Amniotic epithelial cell (primary cell): ENCODE data around the gene C11orf98.
"Not testable (repeated sequence)": the region's sequence is repeated elsewhere in the genome, so short reads cannot be mapped to it uniquely, and the experiment has no call there.

Experiments
- DNase-seq: peaks from one replicate; pipeline ENCODE4 v3.0.0-alpha.2; 2010; ENCODE audit warnings: low read depth

Gene C11orf98

DNA sequence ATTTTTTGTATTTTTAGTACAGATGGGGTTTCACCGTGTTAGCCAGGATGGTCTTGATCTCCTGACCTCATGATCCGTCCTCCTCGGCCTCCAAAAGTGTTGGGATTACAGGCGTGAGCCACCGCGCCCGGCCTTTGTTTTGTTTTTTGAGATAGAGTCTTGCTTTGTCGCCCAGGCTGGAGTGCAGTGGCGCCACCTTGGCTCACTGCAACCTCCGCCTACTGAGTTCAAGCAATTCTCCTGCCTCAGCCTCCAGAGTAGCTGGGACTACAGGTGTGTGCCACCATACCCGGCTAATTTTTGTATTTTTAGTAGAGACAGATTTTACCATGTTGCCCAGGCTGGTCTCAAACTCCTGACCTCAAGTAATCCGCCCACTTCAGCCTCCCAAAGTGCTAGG is 14.7 kb downstream of the C11orf98 start:
- DNase-seq, result not testable (repeated sequence)

DNA sequence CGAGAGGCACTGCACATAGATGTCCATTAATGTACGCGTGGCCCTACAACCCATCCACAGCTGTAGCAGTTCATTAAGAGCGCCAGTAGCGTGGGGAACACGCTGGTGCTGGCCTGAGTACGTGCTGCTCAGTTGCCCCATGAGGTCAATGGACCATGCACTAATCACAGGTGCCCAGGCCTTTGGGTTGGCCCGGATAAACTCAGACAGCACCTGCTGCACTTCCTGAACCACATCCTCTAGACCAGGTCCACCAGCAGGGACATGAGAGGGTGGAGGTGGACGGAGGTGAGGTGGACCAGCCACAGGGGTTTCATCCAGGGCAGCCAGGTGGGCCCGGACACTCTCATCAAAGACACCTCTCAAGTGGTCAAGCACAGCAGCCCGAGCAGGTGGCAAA is 15.5 kb downstream of the C11orf98 start:
- no peak for DNase-seq

DNA sequence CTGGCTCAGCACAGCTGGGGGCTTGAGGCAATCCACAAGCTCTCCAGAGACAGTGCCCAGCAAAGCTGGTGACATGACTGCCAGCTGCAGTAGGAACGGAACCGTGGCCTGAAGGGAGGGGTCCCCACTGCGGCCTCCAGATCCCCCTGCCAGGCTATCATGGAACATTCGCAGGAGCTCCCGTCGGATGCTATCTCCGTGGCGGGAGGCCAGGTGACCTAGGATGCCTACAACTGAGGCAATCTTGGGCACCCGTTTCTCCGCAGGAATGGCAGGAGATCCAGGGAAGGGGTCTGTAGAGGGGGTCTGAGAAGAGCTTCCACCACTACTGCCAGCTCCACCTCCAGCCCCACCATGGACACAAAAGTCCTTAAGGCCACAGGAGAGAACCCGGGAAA is 16.0 kb downstream of the C11orf98 start:
- no peak for DNase-seq

DNA sequence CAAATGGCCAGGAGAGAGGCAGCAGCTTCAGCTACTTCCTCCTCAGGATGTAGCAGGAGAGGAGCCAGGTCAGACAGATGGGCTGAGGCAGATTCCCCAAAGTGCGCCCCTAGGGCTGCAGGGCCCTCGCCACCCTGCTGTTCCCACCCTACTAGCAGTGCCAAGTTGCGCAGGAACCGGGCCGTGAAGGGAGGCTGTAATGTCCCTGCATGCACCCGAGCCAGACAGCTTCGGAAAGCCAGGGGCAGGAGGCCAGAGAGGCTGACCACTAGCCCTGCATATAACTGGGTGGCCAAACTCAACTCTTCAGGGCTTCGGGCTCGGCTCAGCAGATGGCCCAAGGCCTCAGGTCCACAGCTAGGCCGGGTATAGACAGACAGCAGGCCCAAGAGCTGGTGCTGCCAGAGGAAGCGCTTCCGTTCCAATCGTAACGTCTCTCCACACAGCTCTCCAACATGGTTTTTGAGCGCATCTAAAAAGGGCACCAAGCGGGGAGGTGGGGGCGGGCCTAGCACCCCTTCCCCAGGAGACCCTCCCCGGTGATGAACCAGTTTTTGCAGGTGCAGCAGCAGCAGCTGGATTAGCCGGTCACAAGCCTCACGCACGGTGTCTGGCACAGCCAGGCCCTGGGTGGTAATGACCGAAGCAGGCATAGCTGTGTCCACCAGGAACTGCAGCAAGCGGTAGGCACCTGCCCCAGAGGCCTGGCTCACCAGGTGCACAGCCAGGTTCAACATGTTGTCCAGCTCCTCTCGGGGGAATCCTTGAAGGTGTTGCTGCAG is 16.6 kb downstream of the C11orf98 start:
- DNase-seq, result no peak

DNA sequence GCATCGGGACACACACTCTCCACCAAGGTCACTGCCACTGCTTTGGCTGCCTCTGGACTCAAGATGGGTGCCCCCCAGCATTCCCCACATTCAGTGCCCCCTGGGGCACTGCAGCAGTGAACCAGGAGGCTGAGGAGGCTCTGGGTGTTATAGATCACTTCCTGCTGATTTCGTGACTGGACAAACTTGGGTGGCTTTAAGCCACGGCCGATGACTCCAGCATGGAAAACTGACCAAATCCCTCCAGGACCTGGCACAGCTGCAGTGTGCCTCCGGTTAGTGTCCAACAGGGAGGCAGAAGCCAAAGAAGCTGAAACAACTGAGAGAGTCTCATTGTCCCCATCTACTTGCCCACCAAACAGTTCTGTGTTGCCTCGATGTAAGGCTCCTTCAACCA is 17.4 kb downstream of the C11orf98 start:
- DNase-seq, result no peak

DNA sequence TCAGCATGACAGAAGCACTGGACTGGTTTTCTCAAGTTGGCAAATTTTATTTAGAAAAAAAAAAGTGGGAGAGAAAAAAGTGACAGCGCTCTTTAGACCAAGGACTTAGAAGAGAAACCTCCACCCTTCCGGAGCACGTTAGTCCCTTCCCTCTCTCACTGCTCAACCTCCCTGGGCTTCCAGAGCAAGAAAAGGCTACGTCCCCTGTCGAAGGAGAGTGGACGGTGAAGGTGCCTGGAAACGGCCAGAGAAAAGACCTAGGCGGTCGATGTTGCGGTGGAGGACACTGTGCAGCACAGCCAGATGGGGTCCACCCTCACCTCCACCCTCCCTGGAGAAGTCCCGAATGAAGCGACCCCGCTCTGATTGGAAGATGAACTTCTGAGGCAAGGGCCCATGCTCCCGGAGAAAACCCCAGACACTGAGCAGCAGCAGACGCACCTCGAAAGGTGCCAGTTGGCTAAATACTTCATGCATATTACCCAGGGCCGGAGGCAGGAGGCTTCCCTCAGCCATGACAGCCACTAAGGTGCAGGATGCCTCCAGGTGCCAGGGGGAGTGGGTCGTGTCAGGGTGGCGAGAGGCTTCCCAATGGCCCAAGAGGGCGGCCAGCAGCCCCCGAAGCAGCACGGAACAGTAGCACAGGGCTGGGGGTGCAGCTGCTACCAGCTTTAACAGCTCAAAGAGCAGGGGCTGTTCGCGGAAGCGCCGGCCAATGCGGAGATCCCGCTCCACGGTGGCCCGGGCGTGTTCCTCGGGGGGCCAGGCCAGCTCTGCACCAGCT is 18.0 kb downstream of the C11orf98 start:
- DNase-seq, result no peak

DNA sequence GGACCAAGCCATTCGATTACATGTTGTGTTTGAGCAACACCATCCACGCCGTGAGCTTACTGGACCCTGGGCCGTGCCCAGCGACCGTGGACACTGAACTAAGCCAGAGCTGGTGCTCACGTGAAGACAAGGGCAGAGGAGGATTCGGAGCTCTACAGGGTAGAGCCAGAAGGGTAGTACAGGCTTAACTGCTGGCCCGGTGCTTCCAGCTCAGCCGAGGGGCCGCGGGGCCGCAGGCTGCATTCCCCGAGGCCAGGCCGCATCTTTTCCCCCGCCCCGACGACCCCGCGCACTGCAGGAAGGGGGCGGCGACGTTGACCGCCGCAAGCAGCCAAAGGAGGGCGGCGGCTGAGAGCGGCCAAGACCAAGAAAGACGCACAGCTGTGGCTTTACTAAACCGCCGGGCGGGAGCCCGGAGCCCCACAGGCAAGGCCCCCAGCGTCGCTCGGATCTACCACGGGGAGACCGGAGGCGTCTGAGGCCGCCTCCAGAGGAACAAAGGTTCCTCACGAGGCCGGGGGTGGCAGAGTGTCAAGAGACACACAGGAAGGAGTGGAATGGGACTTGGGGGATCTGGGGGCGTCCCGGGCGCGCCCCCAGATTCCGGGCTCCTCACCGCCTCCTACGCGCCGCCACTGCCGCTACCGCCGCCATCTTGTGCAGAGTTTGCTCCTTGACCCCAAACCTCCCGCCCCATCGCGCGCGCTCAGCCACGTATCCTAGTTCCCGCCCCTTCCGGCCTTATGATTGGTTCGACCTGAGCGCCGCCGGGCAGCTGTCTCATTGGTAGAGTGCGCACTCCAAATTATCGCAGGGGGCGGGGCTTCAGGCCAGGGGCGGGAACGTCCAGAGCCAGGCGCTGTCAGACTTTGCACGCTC is 18.8 kb downstream of the C11orf98 start, which contains the start of gene GANAB:
Gene GANAB, minus strand, starts transcription at position 668 of the 879 bp plus-strand sequence. Its CDS starts 14 bp downstream, at position 654.
- DNase-seq, result peak; percentile 95

DNA sequence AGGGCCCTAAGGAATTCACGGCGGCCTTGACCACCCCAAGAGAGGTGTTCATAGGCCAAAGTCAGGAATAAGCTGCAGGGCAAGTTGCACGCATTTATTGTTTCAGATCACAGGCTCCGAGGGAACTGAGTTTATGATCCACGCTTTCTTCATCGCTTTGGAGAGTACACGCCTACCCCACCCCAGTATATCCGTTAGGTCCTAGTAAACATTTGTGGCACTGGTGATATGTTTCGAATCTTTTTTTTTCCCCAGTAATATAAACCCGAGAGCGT is 19.4 kb downstream of the C11orf98 start:
- DNase-seq, result no peak

DNA sequence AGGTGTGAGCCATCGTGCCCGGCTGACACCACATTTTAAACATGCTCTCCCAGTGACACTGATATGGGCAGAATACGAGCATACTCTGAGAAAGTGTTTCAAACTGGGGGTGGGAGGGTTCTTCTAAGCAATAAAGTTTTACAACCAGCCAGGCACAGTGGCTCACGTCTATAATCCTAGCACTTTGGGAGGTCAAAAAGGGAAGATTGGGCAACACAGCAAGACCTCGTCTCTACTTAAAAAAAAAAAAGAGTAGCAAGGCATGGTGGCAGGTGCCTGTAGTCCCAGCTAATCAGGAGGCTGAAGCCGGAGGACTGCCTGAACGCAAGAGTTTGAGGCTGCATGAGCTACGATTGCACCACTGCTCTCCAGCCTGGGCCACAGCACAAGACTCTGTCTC is 20.8 kb downstream of the C11orf98 start:
- no peak for DNase-seq

DNA sequence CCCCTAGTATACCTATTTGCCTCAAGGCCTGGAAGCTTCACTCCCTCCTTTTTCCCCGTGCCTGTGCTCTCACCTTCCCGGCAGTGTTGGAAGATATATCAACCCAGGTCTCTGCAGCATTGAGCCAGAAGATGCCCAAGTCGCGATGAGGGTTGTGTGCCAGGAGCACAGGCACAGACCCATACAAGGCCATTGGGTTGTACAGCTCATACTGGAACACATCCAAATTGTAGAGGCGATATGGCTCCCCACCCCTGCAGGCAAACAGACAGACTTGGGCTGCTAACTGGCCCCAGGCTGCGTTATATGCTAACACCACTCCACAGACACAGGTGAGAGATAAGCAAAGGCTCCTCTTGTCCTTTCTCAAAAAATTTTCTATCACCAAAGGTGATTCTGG is 32.5 kb downstream of the C11orf98 start:
- DNase-seq, result no peak

DNA sequence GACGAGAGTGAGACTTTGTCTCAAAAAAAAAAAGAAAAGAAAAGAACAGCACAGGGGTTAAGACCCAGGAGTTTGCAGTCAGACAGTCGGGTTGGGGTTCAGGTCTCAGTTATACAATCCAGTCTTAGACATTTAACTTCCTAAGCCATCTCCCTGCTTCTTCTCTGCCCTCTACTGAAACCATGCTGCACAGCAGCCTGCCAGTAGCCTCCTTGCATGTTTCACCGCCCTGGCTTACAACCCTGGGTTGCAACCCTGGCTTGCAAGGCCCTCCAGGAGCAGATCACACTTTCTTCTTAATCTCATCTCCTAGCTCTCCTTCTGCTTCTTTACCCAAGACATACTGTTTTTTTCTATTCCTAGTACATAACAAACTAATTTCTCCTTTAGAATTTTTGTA is 37.3 kb downstream of the C11orf98 start:
- peak; percentile 19 for DNase-seq

DNA sequence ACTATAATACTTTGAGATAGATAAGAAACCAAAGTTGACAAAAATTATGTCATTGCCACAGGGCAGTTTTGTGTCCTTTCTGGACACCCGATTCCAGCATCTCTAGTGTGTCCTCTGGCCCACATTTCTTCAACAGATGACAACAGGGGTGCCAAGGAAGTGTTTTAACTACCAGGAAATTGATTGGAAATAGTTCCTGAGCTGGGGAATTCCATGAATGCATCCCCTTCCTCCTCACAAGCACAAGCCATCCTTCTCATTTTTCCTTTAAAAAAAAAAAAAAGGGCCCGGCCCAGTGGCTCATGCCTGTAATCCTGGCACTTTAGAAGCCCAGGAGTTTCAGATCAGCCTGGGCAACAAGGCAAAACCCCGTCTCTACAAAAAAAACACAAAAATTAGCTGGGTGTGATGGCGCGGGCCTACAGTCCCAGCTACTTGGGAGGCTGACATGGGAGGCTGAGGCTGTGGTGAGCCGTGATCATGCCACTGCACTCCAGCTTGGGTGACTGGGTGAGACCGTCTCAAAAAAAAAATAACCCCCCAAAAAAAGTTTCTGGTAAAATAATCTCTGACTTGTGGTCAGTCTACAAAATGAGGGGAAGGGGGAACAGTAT is 42.4 kb downstream of the C11orf98 start:
- no peak for DNase-seq

DNA sequence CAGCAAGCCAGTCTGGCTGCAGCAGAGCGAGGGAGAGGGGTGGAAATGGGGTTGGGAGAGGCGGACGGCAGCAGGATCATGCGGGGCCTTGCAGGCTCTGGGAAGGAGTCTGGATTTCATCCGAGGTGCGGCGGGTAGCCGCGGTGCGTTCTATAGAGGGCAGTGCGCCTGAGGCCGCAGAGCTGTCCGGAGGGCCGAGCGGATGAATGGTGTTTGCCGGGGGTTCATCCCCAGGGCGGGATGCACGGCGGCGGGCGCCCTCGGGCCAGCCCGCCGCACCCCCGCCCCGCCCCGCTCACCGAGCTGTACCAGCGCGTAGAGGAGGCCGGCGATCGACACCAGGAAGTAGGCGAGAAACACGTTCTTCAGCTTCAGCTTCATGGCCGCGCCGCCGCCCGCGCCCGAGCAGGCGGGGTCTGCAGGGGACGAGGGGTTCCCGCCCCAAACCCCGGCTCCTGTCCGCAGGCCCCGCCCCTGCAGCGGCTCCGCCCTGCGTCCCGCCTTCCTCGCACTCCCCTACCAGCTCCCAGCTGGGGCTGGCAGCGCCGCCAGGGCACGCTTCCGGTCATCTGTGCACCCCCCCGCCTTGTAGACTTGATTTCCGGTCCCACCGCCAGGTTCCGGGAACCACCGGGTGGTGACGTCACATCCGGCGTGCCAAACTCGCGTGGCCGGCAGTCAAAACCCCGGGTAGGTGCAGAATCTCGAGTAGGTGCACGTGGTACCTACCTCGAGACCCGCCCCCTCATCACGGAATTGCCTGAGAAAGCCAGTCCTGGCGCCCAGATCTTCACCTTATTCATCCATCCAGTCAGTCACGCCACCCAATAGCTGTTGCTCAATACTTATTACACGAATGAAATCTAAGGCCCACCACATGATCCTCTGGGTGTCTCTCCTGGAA is 43.2 kb downstream of the C11orf98 start, which contains the start of gene B3GAT3:
Gene B3GAT3, minus strand, starts transcription at position 420 of the 904 bp plus-strand sequence. Its CDS starts 39 bp downstream, at position 381.
- DNase-seq, result peak; percentile 99

DNA sequence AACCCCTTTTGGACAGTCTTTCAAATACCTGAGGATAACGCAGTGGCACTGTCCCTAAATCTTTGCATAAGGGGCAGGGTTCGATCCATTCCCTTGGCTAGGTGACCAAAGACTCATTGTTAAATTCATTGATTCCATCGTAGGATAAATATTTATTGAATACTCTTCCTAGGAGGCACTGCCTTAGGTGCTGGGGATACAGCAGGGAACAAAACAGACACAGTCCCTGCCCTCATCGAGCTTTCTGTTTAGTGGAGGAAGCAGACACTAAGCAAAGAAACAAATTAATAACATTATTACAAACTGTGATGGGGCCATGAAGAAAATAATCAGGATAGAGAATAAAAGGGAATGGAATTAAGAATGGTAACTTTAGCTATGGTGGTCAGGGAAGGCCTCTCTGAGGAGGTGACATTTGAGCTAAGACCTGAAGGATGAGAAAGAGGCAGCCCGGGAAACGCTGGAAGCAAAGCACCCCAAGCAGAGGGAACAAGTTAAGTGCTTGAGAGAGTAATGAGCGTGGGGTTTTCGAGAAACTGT is 43.9 kb downstream of the C11orf98 start:
- no peak for DNase-seq

DNA sequence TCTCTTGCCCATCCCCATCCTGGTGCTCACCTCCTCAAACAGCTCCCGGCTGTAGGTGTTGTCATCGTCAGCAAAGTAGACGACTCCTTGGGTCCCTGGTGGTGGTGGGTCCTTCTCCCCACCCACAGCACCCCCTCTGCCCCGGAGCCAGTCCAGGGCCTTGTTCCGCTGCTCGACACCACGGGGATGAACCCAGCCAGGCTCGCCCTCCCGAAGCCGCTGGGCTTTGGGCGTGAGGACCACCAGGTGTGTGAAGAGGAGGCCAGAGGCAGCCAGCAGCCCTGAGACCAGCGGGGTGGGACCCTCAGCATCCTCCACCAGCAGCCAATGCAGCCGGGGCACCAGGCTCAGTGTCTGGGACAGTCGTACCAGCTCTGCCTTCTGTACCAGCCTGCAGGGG is 48.1 kb downstream of the C11orf98 start:
- not testable (repeated sequence) for DNase-seq

DNA sequence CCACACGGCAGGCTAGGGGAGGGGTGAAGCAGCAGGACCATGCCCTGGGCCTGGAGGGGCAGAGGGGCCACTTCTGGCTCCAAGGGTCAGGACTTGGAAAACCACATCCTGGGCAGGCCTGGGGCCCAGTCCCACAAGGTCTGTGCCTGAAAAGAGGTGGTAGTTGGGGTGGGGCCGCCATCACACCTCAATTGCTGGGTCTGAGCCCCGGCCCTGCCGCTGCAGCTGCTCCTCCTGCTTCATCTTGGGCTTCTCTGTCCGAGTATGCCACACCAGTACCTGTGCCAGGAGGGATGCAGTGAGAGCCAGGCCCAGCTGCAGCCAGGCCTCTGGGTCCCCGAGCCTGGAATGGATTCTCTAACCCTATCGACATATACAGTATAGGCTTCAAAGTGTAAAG is 49.5 kb downstream of the C11orf98 start:
- DNase-seq, result no peak

DNA sequence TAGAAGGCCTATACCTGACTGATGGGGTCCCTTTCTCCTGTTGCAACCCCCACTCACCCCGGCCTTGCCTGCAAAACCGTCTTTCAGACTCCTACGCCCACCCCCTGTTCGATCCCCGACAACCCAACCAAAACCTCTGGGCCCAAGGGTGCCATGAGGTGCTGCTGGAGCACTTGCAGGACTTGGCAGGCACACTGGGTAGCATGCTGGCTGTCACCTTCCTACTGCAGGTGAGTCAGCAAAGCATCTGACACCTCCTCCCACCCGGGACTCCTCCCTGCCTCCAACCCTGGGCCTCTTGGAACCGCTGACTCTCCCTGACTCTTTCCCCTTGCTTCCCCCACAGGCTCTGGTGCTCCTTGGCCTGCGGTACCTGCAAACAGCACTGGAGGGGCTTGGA is 50.7 kb downstream of the C11orf98 start:
- DNase-seq, result peak; percentile 39

DNA sequence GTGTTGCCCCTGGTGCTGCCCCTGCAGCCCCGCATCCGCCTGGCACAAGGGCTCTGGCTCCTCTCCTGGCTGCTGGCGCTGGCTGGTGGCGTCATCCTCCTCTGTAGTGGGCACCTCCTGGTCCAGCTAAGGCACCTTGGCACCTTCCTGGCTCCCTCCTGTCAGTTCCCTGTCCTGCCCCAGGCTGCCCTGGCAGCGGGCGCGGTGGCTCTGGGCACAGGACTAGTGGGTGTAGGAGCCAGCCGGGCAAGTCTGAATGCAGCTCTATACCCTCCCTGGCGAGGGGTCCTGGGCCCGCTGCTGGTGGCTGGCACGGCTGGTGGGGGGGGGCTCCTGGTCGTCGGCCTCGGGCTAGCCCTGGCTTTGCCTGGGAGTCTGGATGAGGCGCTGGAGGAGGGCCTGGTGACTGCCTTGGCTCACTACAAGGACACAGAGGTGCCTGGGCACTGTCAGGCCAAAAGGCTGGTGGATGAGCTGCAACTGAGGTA is 51.7 kb downstream of the C11orf98 start:
- DNase-seq, result no peak
